H9 (cell line): ENCODE data around the gene EPHB2. TPM values are rescaled to one million over a fixed set of nuclear protein-coding genes. Genes with fewer than 3 reads are reported as not detected.

Experiments
- DNase-seq: peaks from one replicate; pipeline ENCODE4 v3.0.0-alpha.2; 2017
- H2AFZ ChIP-seq: one replicate; pipeline ENCODE4 v1.6.1; 2013; ENCODE audit warnings: mild to moderate bottlenecking, low read length, control low read depth, moderate library complexity
- H2AK5ac ChIP-seq: 2 replicates; pipeline ENCODE4 v1.6.1; 2013; ENCODE audit warnings: low read length, control low read depth, mixed read lengths; ENCODE audit not compliant: insufficient read length
- H2BK120ac ChIP-seq: one replicate; pipeline ENCODE4 v1.6.1; 2013; ENCODE audit warnings: low read depth, mild to moderate bottlenecking, low read length, control low read depth, inconsistent platforms; ENCODE audit not compliant: poor library complexity, severe bottlenecking
- H2BK12ac ChIP-seq: 2 replicates; pipeline ENCODE4 v1.6.1; 2013; ENCODE audit warnings: low read length, control low read depth, mixed read lengths, low read depth; ENCODE audit not compliant: insufficient read length
- H2BK15ac ChIP-seq: 2 replicates; pipeline ENCODE4 v1.6.1; 2013; ENCODE audit warnings: low read depth, low read length, control low read depth
- H2BK20ac ChIP-seq: one replicate; pipeline ENCODE4 v1.6.1; 2013; ENCODE audit warnings: low read depth, mild to moderate bottlenecking, low read length, control low read depth, inconsistent platforms; ENCODE audit not compliant: poor library complexity, severe bottlenecking
- H2BK5ac ChIP-seq: 2 replicates; pipeline ENCODE4 v1.6.1; 2013; ENCODE audit warnings: low read length, control low read depth, mixed read lengths; ENCODE audit not compliant: insufficient read length
- H3K14ac ChIP-seq: 2 replicates; pipeline ENCODE4 v1.6.1; 2013; ENCODE audit warnings: low read length, control low read depth; ENCODE audit not compliant: insufficient read depth
- H3K18ac ChIP-seq: 2 replicates; pipeline ENCODE4 v1.6.1; 2013; ENCODE audit warnings: low read depth, mild to moderate bottlenecking, mixed read lengths, low read length, control low read depth; ENCODE audit not compliant: insufficient read length
- H3K23ac ChIP-seq: 2 replicates; pipeline ENCODE4 v1.6.1; 2013; ENCODE audit warnings: low read length, control low read depth, mixed read lengths, low read depth; ENCODE audit not compliant: insufficient read length
- H3K23me2 ChIP-seq: 2 replicates; pipeline ENCODE4 v1.6.1; 2013; ENCODE audit warnings: low read depth, mild to moderate bottlenecking, mixed read lengths, low read length, control low read depth; ENCODE audit not compliant: insufficient read length, poor library complexity, severe bottlenecking
- H3K27ac ChIP-seq: 2 replicates; pipeline ENCODE4 v1.5.1; 2013; ENCODE audit warnings: low read length, control low read depth, mixed read lengths, low read depth; ENCODE audit not compliant: insufficient read length
- H3K27me3 ChIP-seq: 2 replicates; pipeline ENCODE4 v1.6.1; 2013; ENCODE audit warnings: low read length, control low read depth, inconsistent platforms; ENCODE audit not compliant: insufficient read depth
- H3K4ac ChIP-seq: 2 replicates; pipeline ENCODE4 v1.6.1; 2013; ENCODE audit warnings: low read depth, mild to moderate bottlenecking, control low read depth, inconsistent platforms, low read length, moderate library complexity
- H3K4me1 ChIP-seq: 2 replicates; pipeline ENCODE4 v1.6.1; 2013; ENCODE audit warnings: low read length, control low read depth, inconsistent platforms; ENCODE audit not compliant: insufficient read depth
- H3K4me2 ChIP-seq: 2 replicates; pipeline ENCODE4 v1.6.1; 2013; ENCODE audit warnings: low read length, control low read depth, mixed read lengths; ENCODE audit not compliant: insufficient read length, insufficient read depth
- H3K56ac ChIP-seq: 2 replicates; pipeline ENCODE4 v1.6.1; 2013; ENCODE audit warnings: low read depth, mild to moderate bottlenecking, mixed read lengths, low read length, control low read depth; ENCODE audit not compliant: insufficient read length
- H3K79me1 ChIP-seq: 2 replicates; pipeline ENCODE4 v1.6.1; 2013; ENCODE audit warnings: low read depth, mild to moderate bottlenecking, moderate library complexity, low read length, control low read depth, inconsistent platforms; ENCODE audit not compliant: insufficient read depth, poor library complexity, severe bottlenecking
- H3K79me2 ChIP-seq: 2 replicates; pipeline ENCODE4 v1.6.1; 2013; ENCODE audit warnings: low read length, control low read depth, inconsistent platforms; ENCODE audit not compliant: insufficient read depth
- H3K9ac ChIP-seq: 2 replicates; pipeline ENCODE4 v1.6.1; 2013; ENCODE audit warnings: low read length, control low read depth, mixed read lengths; ENCODE audit not compliant: insufficient read length; ENCODE audit errors: extremely low read depth
- H3K9me3 ChIP-seq: one replicate; pipeline ENCODE4 v1.6.1; 2013; ENCODE audit warnings: low read depth, low read length, inconsistent platforms; ENCODE audit not compliant: control insufficient read depth
- H3T11ph ChIP-seq: one replicate; pipeline ENCODE4 v1.6.1; 2013; ENCODE audit warnings: mild to moderate bottlenecking, low read length, control low read depth, inconsistent platforms
- H4K20me1 ChIP-seq: one replicate; pipeline ENCODE4 v1.6.1; 2013; ENCODE audit not compliant: control insufficient read depth, insufficient read length, insufficient read depth
- H4K5ac ChIP-seq: 2 replicates; pipeline ENCODE4 v1.6.1; 2013; ENCODE audit warnings: low read depth, mild to moderate bottlenecking, mixed read lengths, low read length, control low read depth; ENCODE audit not compliant: insufficient read length
- H4K8ac ChIP-seq: replicated peaks from 2 replicates; pipeline ENCODE4 v1.6.1; 2013; ENCODE audit warnings: low read length, control low read depth, mixed read lengths, low read depth; ENCODE audit not compliant: insufficient read length
- H4K91ac ChIP-seq: 2 replicates; pipeline ENCODE4 v1.6.1; 2013; ENCODE audit warnings: low read depth, mild to moderate bottlenecking, moderate library complexity, mixed read lengths, low read length, control low read depth; ENCODE audit not compliant: insufficient read length
- H3K27ac Mint-ChIP-seq, 3 experiments: 2 replicates in 2 of 3; 3 replicates in 1 of 3; pipeline ENCODE4 v1.8.0; 2020 to 2021; ENCODE audit warnings: mixed read lengths in 3 of 3, mild to moderate bottlenecking in 1 of 3, moderate library complexity in 1 of 3
- H3K27me3 Mint-ChIP-seq: 2 replicates; pipeline ENCODE4 v1.8.0; 2021; ENCODE audit warnings: low read depth, mild to moderate bottlenecking, moderate library complexity, mixed read lengths
- H3K36me3 Mint-ChIP-seq, 3 experiments: 2 replicates in 2 of 3; 3 replicates in 1 of 3; pipeline ENCODE4 v1.8.0; 2020 to 2021; ENCODE audit warnings: low read depth in 3 of 3, mixed read lengths in 3 of 3; ENCODE audit not compliant: insufficient read depth in 1 of 3
- H3K4me1 Mint-ChIP-seq, 2 experiments: 2 replicates each; pipeline ENCODE4 v1.8.0; 2020; ENCODE audit warnings: mixed read lengths in 2 of 2
- H3K4me3 Mint-ChIP-seq, 2 experiments: 2 replicates in 1 of 2; 3 replicates in 1 of 2; pipeline ENCODE4 v1.8.0; 2020 to 2021; ENCODE audit warnings: mild to moderate bottlenecking in 2 of 2, mixed read lengths in 2 of 2, moderate library complexity in 1 of 2
- H3K9me3 Mint-ChIP-seq, 2 experiments: 2 replicates in 1 of 2; 3 replicates in 1 of 2; pipeline ENCODE4 v1.8.0; 2020; ENCODE audit warnings: mild to moderate bottlenecking in 2 of 2, mixed read lengths in 2 of 2, moderate library complexity in 1 of 2
- CTCF ChIP-seq: fragments of 200-600 bp; sonication (generic); conservative IDR thresholded peaks from 3 replicates; pipeline ENCODE4 v1.8.0; 2021; ENCODE audit warnings: antibody characterized with exemption, mild to moderate bottlenecking
- whole genome bisulfite sequencing: extraction: QIAGEN DNeasy Blood & Tissue Kit; methylation state at CpG from one replicate; pipeline ENCODE4 v1.1.7; 2013; ENCODE audit warnings: missing lambda C conversion rate, low lambda C conversion rate, mixed read lengths; ENCODE audit not compliant: insufficient read length; ENCODE audit errors: extremely low coverage; 5-methylcytosine and 5-hydroxymethylcytosine counted together
- total RNA-seq: library from RNA; stranded (reverse); gene quantifications from 2 replicates; pipeline ENCODE4 v1.2.1, GENCODE V29; 2021

The EPHB2 gene
- total RNA-seq, 1 experiment from 2014 or later, result 9.5 TPM

- no peak for TF ChIP-seq CTCF
- Histone ChIP-seq H3K4ac (no peak overlapping the region), H3T11ph (no peak overlapping the region), H3K56ac (no peak overlapping the region), H2BK15ac (no peak overlapping the region), H3K23me2 (no peaks in the 10 kb centered on the region), H2AK5ac (no peak overlapping the region), H3K4me2 (no peak overlapping the region), H3K23ac (no peak overlapping the region), H2BK120ac (no peak overlapping the region), H3K79me2 (no peaks in the 10 kb centered on the region), H3K4me1 (no peaks in the 10 kb centered on the region; the same call in 1 of the 2 replicates), H3K79me1 (no peaks in the 10 kb centered on the region), H3K18ac (no peak overlapping the region), H3K9me3 (no peaks in the 10 kb centered on the region), H2BK5ac (no peak overlapping the region), H3K27ac (no peak overlapping the region), H4K8ac (no peak overlapping the region), H4K20me1 (no peaks in the 10 kb centered on the region), H2BK20ac (no peak overlapping the region), H4K91ac (no peak overlapping the region), H3K27me3 (no peaks in the 10 kb centered on the region), H4K5ac (no peak overlapping the region), H3K9ac (no peak overlapping the region), H3K14ac (no peak overlapping the region), H2AFZ (no peak overlapping the region), H2BK12ac (no peak overlapping the region)
- no peak overlapping the region for H3K4me3 Mint-ChIP-seq
- peaks cover 0 to 34% of the 10 kb centered on the region in 2 experiments; a peak in 3 of 4 replicates for H3K4me1 Mint-ChIP-seq
- peaks cover 2% of the 10 kb centered on the region for H3K27me3 Mint-ChIP-seq
- H3K36me3 Mint-ChIP-seq, result no peaks in the 10 kb centered on the region
- H3K9me3 Mint-ChIP-seq, result no peaks in the 10 kb centered on the region
- no peak for DNase-seq
- WGBS, result no CpG with 5 or more reads among the region's 1 CpG
- no peak overlapping the region for H3K27ac Mint-ChIP-seq
These were observed 27.4 kb downstream of the EPHB2 start for GRCh38 chr1:22738069-22738435.
